ENCODE measurements around the gene LPCAT3.
A peak's percentile ranks its signal among the peaks of the same experiment; 100 is the strongest.

LPCAT3 gene

DNA sequence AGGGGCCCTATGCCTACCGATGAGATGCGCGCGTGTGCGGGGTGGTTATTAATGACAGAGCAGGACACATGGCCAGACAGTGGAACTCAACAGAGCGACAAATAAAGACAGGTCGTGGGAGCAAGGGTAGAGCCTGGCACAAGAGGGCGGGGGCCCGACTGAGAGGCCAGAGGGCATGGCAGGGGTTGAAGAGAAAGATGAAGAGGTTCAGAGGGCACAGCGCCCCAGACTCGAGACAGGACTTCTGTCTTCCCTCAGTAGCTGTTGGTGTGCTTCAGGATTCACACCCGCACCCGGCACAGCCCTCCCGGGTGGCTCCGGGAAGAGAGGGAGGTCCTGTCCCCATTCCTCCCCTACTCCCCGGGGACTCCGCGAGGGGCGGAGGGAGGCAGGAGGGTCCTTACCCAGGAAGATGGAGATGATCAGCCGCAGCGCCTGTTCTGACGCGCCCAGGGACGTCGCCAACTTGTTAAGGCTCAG is 366 bp downstream of the LPCAT3 start (continued):
- TF ChIP-seq ZNF560 (tag by site-specific recombination; IDR thresholded peaks at IDR 0.05; ENCODE audit: borderline replicate concordance) (no peak), KLF16 (tag by site-specific recombination; IDR thresholded peaks at IDR 0.05) (no peak; the same call in 1 of the 2 replicates), BCL11A (tag by site-specific recombination; IDR thresholded peaks at IDR 0.05; ENCODE audit: low read depth) (0 out of 2 replicates have a peak, but pooled peaks have one; percentile 52), ZNF391 (tag by site-specific recombination; IDR thresholded peaks at IDR 0.05; ENCODE audit: borderline replicate concordance, low read depth) (0 out of 2 replicates have a peak, but pooled peaks have one; percentile 28), ZNF600 (tag by site-specific recombination; IDR thresholded peaks at IDR 0.05) (peak; percentile 88), ZNF791 (tag by site-specific recombination; IDR thresholded peaks at IDR 0.05) (no peak), ZNF623 (tag by site-specific recombination; IDR thresholded peaks at IDR 0.05) (0 out of 2 replicates have a peak, but pooled peaks have one; percentile 19), ZBTB21 (tag by site-specific recombination; IDR thresholded peaks at IDR 0.05) (peak; percentile 56), ZFP69B (tag by site-specific recombination; IDR thresholded peaks at IDR 0.05) (0 out of 2 replicates have a peak, but pooled peaks have one; percentile 23), ZNF274 (IDR thresholded peaks at IDR 0.05; ENCODE audit: low read length) (no peak), ZNF274 (tag by site-specific recombination; IDR thresholded peaks at IDR 0.05; ENCODE audit: borderline replicate concordance) (no peak), ZNF26 (tag by site-specific recombination; IDR thresholded peaks at IDR 0.05) (no peak), ZNF768 (tag by site-specific recombination; IDR thresholded peaks at IDR 0.05) (no peak; the same call in 1 of the 2 replicates), ZFHX2 (tag by site-specific recombination; conservative IDR thresholded peaks at IDR 0.05) (no peak), ZIC2 (tag by site-specific recombination; IDR thresholded peaks at IDR 0.05) (no peak), ZNF843 (tag by site-specific recombination; IDR thresholded peaks at IDR 0.05) (peak; percentile 16; the same call in 1 of the 2 replicates), ZNF324 (tag by site-specific recombination; IDR thresholded peaks at IDR 0.05) (no peak; the same call in 1 of the 2 replicates), MZF1 (tag by site-specific recombination; IDR thresholded peaks at IDR 0.05; ENCODE audit: borderline replicate concordance) (0 out of 2 replicates have a peak, but pooled peaks have one; percentile 30), GLIS1 (tag by site-specific recombination; IDR thresholded peaks at IDR 0.05) (peak; percentile 94), MYNN (tag by site-specific recombination; IDR thresholded peaks at IDR 0.05; ENCODE audit: borderline replicate concordance) (no peak), ZNF501 (tag by site-specific recombination; IDR thresholded peaks at IDR 0.05) (peak; percentile 47; the same call in 1 of the 2 replicates), OVOL3 (tag by site-specific recombination; IDR thresholded peaks at IDR 0.05) (no peak), ZNF585B (tag by site-specific recombination; IDR thresholded peaks at IDR 0.05) (no peak), PRDM4 (tag by site-specific recombination; IDR thresholded peaks at IDR 0.05) (0 out of 2 replicates have a peak, but pooled peaks have one; percentile 15), SP7 (tag by site-specific recombination; IDR thresholded peaks at IDR 0.05) (peak; percentile 66; the same call in 1 of the 2 replicates), ZNF704 (tag by site-specific recombination; IDR thresholded peaks at IDR 0.05) (no peak)
- TF ChIP-seq, protein P1, sequence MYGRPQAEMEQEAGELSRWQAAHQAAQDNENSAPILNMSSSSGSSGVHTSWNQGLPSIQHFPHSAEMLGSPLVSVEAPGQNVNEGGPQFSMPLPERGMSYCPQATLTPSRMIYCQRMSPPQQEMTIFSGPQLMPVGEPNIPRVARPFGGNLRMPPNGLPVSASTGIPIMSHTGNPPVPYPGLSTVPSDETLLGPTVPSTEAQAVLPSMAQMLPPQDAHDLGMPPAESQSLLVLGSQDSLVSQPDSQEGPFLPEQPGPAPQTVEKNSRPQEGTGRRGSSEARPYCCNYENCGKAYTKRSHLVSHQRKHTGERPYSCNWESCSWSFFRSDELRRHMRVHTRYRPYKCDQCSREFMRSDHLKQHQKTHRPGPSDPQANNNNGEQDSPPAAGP (tag by site-specific recombination; IDR thresholded peaks at IDR 0.05): peak; percentile 82
- TF ChIP-seq, protein P2, sequence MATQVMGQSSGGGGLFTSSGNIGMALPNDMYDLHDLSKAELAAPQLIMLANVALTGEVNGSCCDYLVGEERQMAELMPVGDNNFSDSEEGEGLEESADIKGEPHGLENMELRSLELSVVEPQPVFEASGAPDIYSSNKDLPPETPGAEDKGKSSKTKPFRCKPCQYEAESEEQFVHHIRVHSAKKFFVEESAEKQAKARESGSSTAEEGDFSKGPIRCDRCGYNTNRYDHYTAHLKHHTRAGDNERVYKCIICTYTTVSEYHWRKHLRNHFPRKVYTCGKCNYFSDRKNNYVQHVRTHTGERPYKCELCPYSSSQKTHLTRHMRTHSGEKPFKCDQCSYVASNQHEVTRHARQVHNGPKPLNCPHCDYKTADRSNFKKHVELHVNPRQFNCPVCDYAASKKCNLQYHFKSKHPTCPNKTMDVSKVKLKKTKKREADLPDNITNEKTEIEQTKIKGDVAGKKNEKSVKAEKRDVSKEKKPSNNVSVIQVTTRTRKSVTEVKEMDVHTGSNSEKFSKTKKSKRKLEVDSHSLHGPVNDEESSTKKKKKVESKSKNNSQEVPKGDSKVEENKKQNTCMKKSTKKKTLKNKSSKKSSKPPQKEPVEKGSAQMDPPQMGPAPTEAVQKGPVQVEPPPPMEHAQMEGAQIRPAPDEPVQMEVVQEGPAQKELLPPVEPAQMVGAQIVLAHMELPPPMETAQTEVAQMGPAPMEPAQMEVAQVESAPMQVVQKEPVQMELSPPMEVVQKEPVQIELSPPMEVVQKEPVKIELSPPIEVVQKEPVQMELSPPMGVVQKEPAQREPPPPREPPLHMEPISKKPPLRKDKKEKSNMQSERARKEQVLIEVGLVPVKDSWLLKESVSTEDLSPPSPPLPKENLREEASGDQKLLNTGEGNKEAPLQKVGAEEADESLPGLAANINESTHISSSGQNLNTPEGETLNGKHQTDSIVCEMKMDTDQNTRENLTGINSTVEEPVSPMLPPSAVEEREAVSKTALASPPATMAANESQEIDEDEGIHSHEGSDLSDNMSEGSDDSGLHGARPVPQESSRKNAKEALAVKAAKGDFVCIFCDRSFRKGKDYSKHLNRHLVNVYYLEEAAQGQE (tag by site-specific recombination; IDR thresholded peaks at IDR 0.05): no peak
- TF ChIP-seq, protein P3, sequence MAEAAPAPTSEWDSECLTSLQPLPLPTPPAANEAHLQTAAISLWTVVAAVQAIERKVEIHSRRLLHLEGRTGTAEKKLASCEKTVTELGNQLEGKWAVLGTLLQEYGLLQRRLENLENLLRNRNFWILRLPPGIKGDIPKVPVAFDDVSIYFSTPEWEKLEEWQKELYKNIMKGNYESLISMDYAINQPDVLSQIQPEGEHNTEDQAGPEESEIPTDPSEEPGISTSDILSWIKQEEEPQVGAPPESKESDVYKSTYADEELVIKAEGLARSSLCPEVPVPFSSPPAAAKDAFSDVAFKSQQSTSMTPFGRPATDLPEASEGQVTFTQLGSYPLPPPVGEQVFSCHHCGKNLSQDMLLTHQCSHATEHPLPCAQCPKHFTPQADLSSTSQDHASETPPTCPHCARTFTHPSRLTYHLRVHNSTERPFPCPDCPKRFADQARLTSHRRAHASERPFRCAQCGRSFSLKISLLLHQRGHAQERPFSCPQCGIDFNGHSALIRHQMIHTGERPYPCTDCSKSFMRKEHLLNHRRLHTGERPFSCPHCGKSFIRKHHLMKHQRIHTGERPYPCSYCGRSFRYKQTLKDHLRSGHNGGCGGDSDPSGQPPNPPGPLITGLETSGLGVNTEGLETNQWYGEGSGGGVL (tag by site-specific recombination; IDR thresholded peaks at IDR 0.05): peak; percentile 90

All from HEK293 (cell line).